GM19043 (cell line): ENCODE results near the gene ACACA.
A peak's percentile ranks its signal among the peaks of the same experiment; 100 is the strongest.

Experiments
- ATAC-seq: cut with Tn5 transposase; IDR thresholded peaks from one replicate; pipeline ENCODE4 v1.9.1; 2021; ENCODE audit warnings: low read depth; ENCODE audit not compliant: unreplicated experiment

ACACA gene

GRCh38 chr17:37109731-37110710 lies 296.6 kb downstream of the ACACA start:
- no peak for ATAC-seq

- no peak for ATAC-seq
Measured at GRCh38 chr17:37109106-37109505, 297.5 kb downstream of the ACACA start.

- no peak for ATAC-seq
Measured at GRCh38 chr17:37107406-37108083, 299.1 kb downstream of the ACACA start.

- ATAC-seq = no peak
Measured at GRCh38 chr17:37106049-37106448, 300.6 kb downstream of the ACACA start.

GRCh38 chr17:37103231-37103630 lies 303.4 kb downstream of the ACACA start:
- no peak for ATAC-seq

- no peak for ATAC-seq
Measured at GRCh38 chr17:37101306-37101705, 305.3 kb downstream of the ACACA start.

- ATAC-seq = no peak
Measured at GRCh38 chr17:37100231-37100630, 306.4 kb downstream of the ACACA start.

- no peak for ATAC-seq
Measured at GRCh38 chr17:37098910-37099664, 307.5 kb downstream of the ACACA start.

- ATAC-seq = no peak
Measured at GRCh38 chr17:37098152-37098551, 308.5 kb downstream of the ACACA start.

- no peak for ATAC-seq
Measured at GRCh38 chr17:37097154-37097553, 309.5 kb downstream of the ACACA start.

- ATAC-seq = no peak
Measured at GRCh38 chr17:37096071-37096470, 310.6 kb downstream of the ACACA start.

GRCh38 chr17:37094391-37094790 lies 312.2 kb downstream of the ACACA start:
- ATAC-seq = no peak

- ATAC-seq = no peak
Measured at GRCh38 chr17:37092701-37093100, 313.9 kb downstream of the ACACA start.

GRCh38 chr17:37092071-37092470 lies 314.6 kb downstream of the ACACA start:
- no peak for ATAC-seq

GRCh38 chr17:37090941-37091340 lies 315.7 kb downstream of the ACACA start:
- no peak for ATAC-seq

- ATAC-seq = peak; percentile 78
Measured at GRCh38 chr17:37089956-37090355, 316.7 kb downstream of the ACACA start.

GRCh38 chr17:37088913-37089312 lies 317.7 kb downstream of the ACACA start:
- ATAC-seq = no peak

GRCh38 chr17:37088459-37088858 lies 318.2 kb downstream of the ACACA start:
- ATAC-seq = no peak

- no peak for ATAC-seq
Measured at GRCh38 chr17:37087683-37088082, 319.0 kb downstream of the ACACA start.

GRCh38 chr17:37086948-37087347 lies 319.7 kb downstream of the ACACA start:
- no peak for ATAC-seq

- ATAC-seq = no peak
Measured at GRCh38 chr17:37086334-37086733, 320.3 kb downstream of the ACACA start.
